A673 (cell line): ENCODE results near the gene TIAL1. TPM values are rescaled to one million over a fixed set of nuclear protein-coding genes. Genes with fewer than 3 reads are reported as not detected.

ENCODE experiments used
- BruUV-seq: library from RNA; stranded (reverse); fragments of 400-500 nt; replicated peaks from 2 replicates; lab custom pipeline; 2021; lab: Mats Ljungman, UMichigan
- CTCF ChIA-PET: fragments of 300-600 bp; sonication (Branson Sonifier 250); formaldehyde crosslinking; loops from one replicate; lab custom pipeline; 2022; ENCODE audit warnings: antibody characterized with exemption; lab: Charles Lee
- POLR2A ChIA-PET: fragments of 300-600 bp; sonication (Branson Sonifier 250); formaldehyde crosslinking; loops from one replicate; lab custom pipeline; 2022; ENCODE audit warnings: antibody characterized with exemption; ENCODE audit not compliant: low non-redundant PET; lab: Charles Lee
- DNase-seq: peaks from one replicate; pipeline ENCODE4 v3.0.0-alpha.2; 2015; ENCODE audit warnings: low spot score
- H3K27ac ChIP-seq: fragments of 200-600 bp; sonication (generic); 2 replicates; pipeline ENCODE4 v1.5.1; 2016; ENCODE audit warnings: mixed run types, low read depth, mild to moderate bottlenecking, mixed read lengths, antibody characterized with exemption, low read length; ENCODE audit not compliant: poor library complexity, severe bottlenecking
- H3K27me3 ChIP-seq: fragments of 200-600 bp; sonication (generic); replicated peaks from 2 replicates; pipeline ENCODE4 v1.6.1; 2017; ENCODE audit warnings: mixed run types, low read depth, mild to moderate bottlenecking, mixed read lengths, antibody characterized with exemption, low read length; ENCODE audit not compliant: insufficient read depth, poor library complexity
- H3K36me3 ChIP-seq: fragments of 200-600 bp; sonication (generic); 2 replicates; pipeline ENCODE4 v1.6.1; 2016; ENCODE audit warnings: mixed run types, mild to moderate bottlenecking, mixed read lengths, antibody characterized with exemption, low read length; ENCODE audit not compliant: insufficient read depth, poor library complexity, severe bottlenecking
- H3K4me1 ChIP-seq: fragments of 200-600 bp; sonication (generic); 2 replicates; pipeline ENCODE4 v1.6.1; 2017; ENCODE audit warnings: mixed run types, mild to moderate bottlenecking, mixed read lengths, antibody characterized with exemption, low read length; ENCODE audit not compliant: insufficient read depth, poor library complexity, severe bottlenecking
- H3K4me3 ChIP-seq: fragments of 200-600 bp; sonication (generic); 2 replicates; pipeline ENCODE4 v1.5.1; 2016; ENCODE audit warnings: low read depth, mixed run types, mild to moderate bottlenecking, mixed read lengths, low read length; ENCODE audit not compliant: poor library complexity, severe bottlenecking
- H3K9me3 ChIP-seq: fragments of 200-600 bp; sonication (generic); 2 replicates; pipeline ENCODE4 v1.6.1; 2016; ENCODE audit warnings: mixed run types, low read depth, mild to moderate bottlenecking, mixed read lengths, antibody characterized with exemption, low read length; ENCODE audit not compliant: poor library complexity, severe bottlenecking
- CTCF ChIP-seq: fragments of 300-800, 200-600 bp; sonication (generic); conservative IDR thresholded peaks from 2 replicates; pipeline ENCODE4 v1.5.1; 2017; ENCODE audit warnings: low read depth, mild to moderate bottlenecking, antibody characterized with exemption, low read length, moderate library complexity, mixed read lengths
- EZH2 ChIP-seq: fragments of 200-600 bp; sonication (generic); IDR thresholded peaks from 2 replicates; pipeline ENCODE4 v1.6.1; 2017; ENCODE audit warnings: borderline replicate concordance, low read depth, mild to moderate bottlenecking, mixed read lengths, antibody characterized with exemption, low read length; ENCODE audit not compliant: poor library complexity, severe bottlenecking
- intact Hi-C: fragments of 100-400 bp; cut with micrococcal nuclease; formaldehyde crosslinking; loops from one replicate; pipeline ENCODE4 v1.10.0; 2022; ENCODE audit not compliant: unreplicated experiment
- total RNA-seq: library from RNA; stranded (reverse); gene quantifications from 2 replicates; pipeline ENCODE4 v1.2.3, GENCODE V29; 2021

The TIAL1 gene
- total RNA-seq, 1 experiment from 2014 or later = 199 TPM

GRCh38 chr10:119616882-119617570, 20.3 kb upstream of the TIAL1 start:
- no peak overlapping the region for H3K4me3 ChIP-seq
- peaks cover 13% of the 10 kb centered on the region for H3K4me1 ChIP-seq
- peak; percentile 55 for TF ChIP-seq CTCF
- TF ChIP-seq EZH2 = no peak
- ChIA-PET POLR2A (no interaction called here), CTCF (no interaction called here)
- DNase-seq = peak; percentile 46
- no TSS peak for BruUV-seq
- no peaks in the 10 kb centered on the region for H3K27me3 ChIP-seq
- no peaks in the 10 kb centered on the region for H3K9me3 ChIP-seq
- H3K36me3 ChIP-seq = no peaks in the 10 kb centered on the region
- intact Hi-C loops = no loop called here
- no peak overlapping the region for H3K27ac ChIP-seq

- CTCF ChIA-PET = no interaction called here
- POLR2A ChIA-PET = no interaction called here
- Histone ChIP-seq H3K9me3 (no peaks in the 10 kb centered on the region), H3K4me3 (no peak overlapping the region), H3K36me3 (no peaks in the 10 kb centered on the region), H3K27me3 (no peaks in the 10 kb centered on the region), H3K4me1 (no peaks in the 10 kb centered on the region), H3K27ac (no peak overlapping the region)
- BruUV-seq = no TSS peak
- no peak for TF ChIP-seq EZH2
- no peak for TF ChIP-seq CTCF
- no peak for DNase-seq
- intact Hi-C loops = no loop called here
Measured at GRCh38 chr10:119614686-119615085, 17.9 kb upstream of the TIAL1 start.

DNA sequence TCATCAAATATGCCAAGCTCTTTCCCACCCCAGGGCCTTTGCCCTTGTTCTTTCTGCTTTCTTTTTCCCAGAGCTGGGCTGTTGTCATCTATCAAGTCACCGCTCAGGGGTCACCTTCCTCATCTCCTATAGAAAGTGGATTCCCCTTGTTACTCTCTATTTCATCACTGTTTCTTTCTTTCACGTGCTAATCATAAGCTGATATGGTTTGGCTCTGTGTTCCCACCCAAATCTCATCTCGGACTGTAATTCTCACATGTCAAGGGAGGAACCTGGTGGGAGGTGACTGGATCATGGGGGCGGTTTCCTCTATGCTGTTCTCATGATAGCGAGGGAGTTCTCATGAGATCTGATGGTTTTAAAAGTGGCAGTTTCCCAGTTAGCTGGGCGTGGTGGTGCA, 17.0 kb upstream of the TIAL1 start:
- Histone ChIP-seq H3K27me3 (no peaks in the 10 kb centered on the region), H3K4me3 (no peak overlapping the region), H3K36me3 (no peaks in the 10 kb centered on the region), H3K27ac (no peak overlapping the region), H3K9me3 (no peaks in the 10 kb centered on the region), H3K4me1 (no peaks in the 10 kb centered on the region)
- ChIA-PET CTCF (no interaction called here), POLR2A (no interaction called here)
- TF ChIP-seq EZH2 = no peak
- TF ChIP-seq CTCF = no peak
- no peak for DNase-seq
- no TSS peak for BruUV-seq
- intact Hi-C loops = no loop called here
